HepG2 (cell line): Measurements from ENCODE around the gene ZNF343. TPM values are rescaled to one million over a fixed set of nuclear protein-coding genes. Genes with fewer than 3 reads are reported as not detected.

Experiments
- ATAC-seq: fragments of 200-7000 bp; cut with Tn5 transposase; 3 replicates; pipeline ENCODE4 v1.9.1; 2020; ENCODE audit warnings: mild to moderate bottlenecking, moderate library complexity
- BruUV-seq: library from RNA; stranded (reverse); fragments of 400-500 nt; replicated peaks from 2 replicates; lab custom pipeline; 2021; lab: Mats Ljungman, UMichigan
- CTCF ChIA-PET: fragments of 300-600 bp; formaldehyde crosslinking; extraction: SDS; loops from one replicate; lab custom pipeline; 2021; ENCODE audit warnings: low total read pairs, inconsistent platforms, low intra/inter-chr PET ratio; lab: Yijun Ruan, JAX
- POLR2A ChIA-PET: fragments of 350-600 bp; sonication (Branson Sonifier 250); formaldehyde crosslinking; loops from one replicate; lab custom pipeline; 2020; ENCODE audit warnings: antibody characterized with exemption, inconsistent platforms; lab: Yijun Ruan, JAX
- DNase-seq: peaks from one replicate; pipeline ENCODE4 v3.0.0-alpha.2; 2015; ENCODE audit warnings: low spot score
- FAIRE-seq: peaks from 3 replicates; lab custom pipeline; 2011; peaks lifted over from hg19 to GRCh38; lab: Jason Lieb, UNC
- H2AFZ ChIP-seq: one replicate; pipeline ENCODE4 v1.6.1; 2011; ENCODE audit warnings: low read length, inconsistent platforms
- H3K27ac ChIP-seq: fragments of 300-600 bp; 3 replicates; pipeline ENCODE4 v1.8.0; 2011; ENCODE audit warnings: mixed run types, mild to moderate bottlenecking, mixed read lengths, low read length, inconsistent platforms; ENCODE audit not compliant: insufficient read depth; ENCODE audit errors: extremely low read length
- H3K27me3 ChIP-seq, 2 experiments: fragments of 200-600 bp in 1 of 2; 2 replicates in 1 of 2; 3 replicates in 1 of 2; pipeline versions ENCODE4 v1.6.0 to v1.8.0; 2011; ENCODE audit warnings: low read length in 2 of 2, mild to moderate bottlenecking in 2 of 2, moderate library complexity in 2 of 2, inconsistent platforms in 1 of 2; ENCODE audit not compliant: insufficient read depth in 2 of 2, control insufficient read depth in 1 of 2
- H3K36me3 ChIP-seq, 2 experiments: fragments of 200-600 bp in 1 of 2; replicated peaks in 1 of 2; 2 replicates in 1 of 2; 3 replicates in 1 of 2; pipeline versions ENCODE4 v1.5.1 to v1.8.0; 2011; ENCODE audit warnings: low read length in 2 of 2, inconsistent platforms in 1 of 2; ENCODE audit not compliant: insufficient read depth in 2 of 2, control insufficient read depth in 1 of 2
- H3K4me1 ChIP-seq: 2 replicates; pipeline ENCODE4 v1.5.1; 2012; ENCODE audit warnings: low read length, inconsistent platforms; ENCODE audit not compliant: insufficient read depth
- H3K4me2 ChIP-seq: 2 replicates; pipeline ENCODE4 v1.6.0; 2011; ENCODE audit warnings: low read depth, low read length, inconsistent platforms
- H3K4me3 ChIP-seq, 3 experiments: fragments of 200-600 bp in 1 of 3; sonication (generic), shearing (Covaris generic) in 1 of 3; replicated peaks in 1 of 3; 2 replicates each; pipeline ENCODE4 v1.5.1; 2011 to 2016; ENCODE audit warnings: low read length in 3 of 3, inconsistent platforms in 2 of 3, low read depth in 2 of 3, mild to moderate bottlenecking in 2 of 3, control low read depth in 1 of 3, mixed read lengths in 1 of 3; ENCODE audit not compliant: insufficient read depth in 1 of 3
- H3K79me2 ChIP-seq: one replicate; pipeline ENCODE4 v1.6.1; 2011; ENCODE audit warnings: low read length, inconsistent platforms; ENCODE audit not compliant: insufficient read depth
- H3K9ac ChIP-seq: 2 replicates; pipeline ENCODE4 v1.6.0; 2011; ENCODE audit warnings: mild to moderate bottlenecking, low read depth, low read length, inconsistent platforms; ENCODE audit not compliant: insufficient read depth
- H3K9me3 ChIP-seq: 2 replicates; pipeline ENCODE4 v1.5.1; 2012; ENCODE audit warnings: mild to moderate bottlenecking, low read length
- H4K20me1 ChIP-seq: 2 replicates; pipeline ENCODE4 v1.6.0; 2011; ENCODE audit warnings: inconsistent platforms, mild to moderate bottlenecking, low read length, moderate library complexity; ENCODE audit not compliant: insufficient read depth
- ASH2L ChIP-seq: fragments of 300-600, 200-600 bp; sonication (generic); IDR thresholded peaks from 2 replicates; pipeline ENCODE4 v1.7.0; 2017; ENCODE audit warnings: low read depth, mild to moderate bottlenecking, moderate library complexity, mixed read lengths, low read length; ENCODE audit not compliant: insufficient read length
- ATF7 ChIP-seq, 2 experiments: fragments of 450-650 bp in 1 of 2; sonication (generic) in 1 of 2; formaldehyde crosslinking in 1 of 2; IDR thresholded peaks; 2 replicates each; pipeline versions ENCODE4 v1.4.0 to v1.6.1; 2016 to 2020; ENCODE audit warnings: antibody characterized with exemption in 1 of 2, mild to moderate bottlenecking in 1 of 2, missing genetic modification reagents in 1 of 2
- CREB1 ChIP-seq, 2 experiments: fragments of 450-650 bp in 1 of 2; IDR thresholded peaks; 2 replicates each; pipeline ENCODE4 v1.6.1; 2016 to 2017; ENCODE audit warnings: control low read depth in 1 of 2, mild to moderate bottlenecking in 1 of 2, missing compliant biosample characterization in 1 of 2, missing genetic modification characterization in 1 of 2
- ELF4 ChIP-seq: sonication (generic); formaldehyde crosslinking; IDR thresholded peaks from 2 replicates; pipeline ENCODE4 v1.5.0; 2020; ENCODE audit warnings: missing genetic modification reagents, mild to moderate bottlenecking, moderate library complexity, borderline replicate concordance
- IKZF1 ChIP-seq: fragments of 450-650 bp; IDR thresholded peaks from 2 replicates; pipeline ENCODE4 v1.7.1; 2016
- NFE2L2 ChIP-seq: fragments of 150-350 bp; IDR thresholded peaks from 2 replicates; pipeline ENCODE4 v1.6.1; 2014; ENCODE audit warnings: low read length
- NR2F6 ChIP-seq, 2 experiments: IDR thresholded peaks; 2 replicates each; pipeline ENCODE4 v1.6.1; 2016; ENCODE audit warnings: antibody characterized with exemption in 1 of 2, mild to moderate bottlenecking in 1 of 2
- REL ChIP-seq: sonication (generic); formaldehyde crosslinking; conservative IDR thresholded peaks from 2 replicates; pipeline ENCODE4 v1.8.0; 2022; ENCODE audit warnings: mild to moderate bottlenecking, missing genetic modification reagents, moderate library complexity
- SRSF9 ChIP-seq: fragments of 200-400 bp; formaldehyde crosslinking; IDR thresholded peaks from 2 replicates; pipeline ENCODE4 v1.6.1; 2018; ENCODE audit warnings: borderline replicate concordance, mild to moderate bottlenecking, low read depth, low read length; ENCODE audit not compliant: insufficient read depth, poor library complexity, severe bottlenecking
- TCF7L2 ChIP-seq: IDR thresholded peaks from 2 replicates; pipeline ENCODE4 v1.6.1; 2011; ENCODE audit warnings: mild to moderate bottlenecking, low read depth, low read length, moderate library complexity
- ZNF10 ChIP-seq: sonication (generic); formaldehyde crosslinking; IDR thresholded peaks from 2 replicates; pipeline ENCODE4 v1.4.0; 2020; ENCODE audit warnings: mild to moderate bottlenecking, low read depth, missing genetic modification reagents, borderline replicate concordance
- ZNF556 ChIP-seq: sonication (generic); formaldehyde crosslinking; IDR thresholded peaks from 2 replicates; pipeline ENCODE4 v1.4.0; 2020; ENCODE audit warnings: mild to moderate bottlenecking, missing genetic modification reagents, borderline replicate concordance
- WGBS: methylation state at CpG from one replicate; pipeline ENCODE4 v1.1.6; 2017; ENCODE audit warnings: low lambda C conversion rate; 5-methylcytosine and 5-hydroxymethylcytosine counted together
- in situ Hi-C: cut with HindIII; loops from 2 replicates; pipeline ENCODE4 v1.10.0; 2017; ENCODE audit warnings: low pct_unique_long_range_greater_than_20kb; ENCODE audit not compliant: extremely low pct_ligation_motif_present
- intact Hi-C: fragments of 100-400 bp; cut with micrococcal nuclease; formaldehyde crosslinking; loops from one replicate; pipeline ENCODE4 v1.10.0; 2022; ENCODE audit not compliant: unreplicated experiment
- polyA plus RNA-seq, 8 experiments: library from polyadenylated mRNA; depleted of rRNA in 3 of 8; stranded (reverse) in 7 of 8; unstranded in 1 of 8; fragments of >200 nt; fragmentation: Illumina TruSeq in 4 of 8; extraction: Trizol in 4 of 8; gene quantifications; 2 replicates each; pipeline versions ENCODE4 v1.2.1 to v1.2.3, GENCODE V29; 2011 to 2016; ENCODE audit warnings: low read depth in 4 of 8, missing spikeins in 1 of 8, mixed read lengths in 1 of 8; ENCODE audit not compliant: insufficient read depth in 1 of 8
- total RNA-seq, 5 experiments: library from RNA; depleted of rRNA; stranded (reverse); fragments of >200 nt; fragmentation: Illumina TruSeq; extraction: Trizol; gene quantifications; 2 replicates each; pipeline ENCODE4 v1.2.3, GENCODE V29; 2016; ENCODE audit warnings: low read depth in 1 of 5
- TF ChIP-seq, protein P1 (sequence below): sonication (generic); formaldehyde crosslinking; IDR thresholded peaks from 2 replicates; pipeline ENCODE4 v1.8.1; 2023; ENCODE audit warnings: mild to moderate bottlenecking, inconsistent platforms, moderate library complexity, missing genetic modification reagents, borderline replicate concordance
- TF ChIP-seq, protein P2 (sequence below): sonication (generic); formaldehyde crosslinking; IDR thresholded peaks from 2 replicates; pipeline ENCODE4 v1.5.0; 2020; ENCODE audit warnings: missing genetic modification reagents
- TF ChIP-seq, protein P3 (sequence below): sonication (generic); formaldehyde crosslinking; IDR thresholded peaks from 2 replicates; pipeline ENCODE4 v1.5.1; 2020; ENCODE audit warnings: missing genetic modification reagents, mild to moderate bottlenecking, borderline replicate concordance
- TF ChIP-seq, protein P4 (sequence below): sonication (generic); formaldehyde crosslinking; IDR thresholded peaks from 2 replicates; pipeline ENCODE4 v1.5.0; 2020; ENCODE audit warnings: mild to moderate bottlenecking, missing genetic modification reagents, moderate library complexity

Gene ZNF343
- total and polyA plus RNA-seq, 2 of the 13 experiments (the other 11 are each of a cell fraction or from before 2014, with no cell fraction given) = 16.4 to 22.1 TPM

DNA sequence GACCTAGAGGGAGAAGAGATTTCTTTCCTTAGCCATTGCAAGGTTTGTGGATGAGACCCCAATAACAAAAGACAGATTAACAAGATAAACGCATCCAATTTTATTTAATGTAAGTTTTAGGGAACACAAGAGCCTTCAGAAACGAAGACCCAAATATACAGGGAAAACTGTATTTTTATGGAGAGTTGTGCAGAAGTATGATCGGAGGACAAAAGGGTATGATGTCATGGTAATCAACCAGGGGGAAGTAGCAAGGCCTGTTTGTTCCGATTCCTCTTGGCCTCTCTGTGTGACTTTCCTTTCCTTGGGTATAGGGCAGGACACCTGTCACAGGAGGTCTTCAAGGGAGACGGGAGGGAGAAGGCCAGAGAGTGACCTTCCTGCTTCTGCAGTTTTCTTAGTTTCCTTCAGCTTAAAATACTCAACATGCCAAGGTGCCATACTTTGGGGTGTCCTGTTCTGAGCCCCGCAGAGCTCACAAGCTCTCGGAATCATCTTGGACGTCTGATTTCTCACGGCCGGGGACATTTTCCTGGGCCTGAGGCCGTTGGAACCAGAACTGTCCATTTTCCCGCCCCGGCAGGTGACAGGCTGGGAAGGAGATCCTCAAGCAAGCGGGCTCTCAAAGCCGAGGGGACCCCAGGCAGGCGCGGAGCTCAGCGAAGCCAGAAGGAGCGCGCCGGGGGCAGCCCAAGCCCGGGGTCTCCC, 49.3 kb upstream of the ZNF343 start (continued):
- TF ChIP-seq ATF7 (IDR thresholded peaks at IDR 0.05) (peak; percentile 91), ATF7 (CRISPR knock-in tag; IDR thresholded peaks at IDR 0.05) (no peak), ELF4 (CRISPR knock-in tag) (no peak), REL (CRISPR knock-in tag) (no peak), ZNF10 (CRISPR knock-in tag) (no peak), CREB1 (IDR thresholded peaks at IDR 0.05) (0 out of 2 replicates have a peak, but pooled peaks have one; percentile 15), CREB1 (CRISPR knock-in tag; IDR thresholded peaks at IDR 0.05) (no peak), NFE2L2 (no peak), ZNF556 (CRISPR knock-in tag) (no peak)
- TF ChIP-seq, protein P1, sequence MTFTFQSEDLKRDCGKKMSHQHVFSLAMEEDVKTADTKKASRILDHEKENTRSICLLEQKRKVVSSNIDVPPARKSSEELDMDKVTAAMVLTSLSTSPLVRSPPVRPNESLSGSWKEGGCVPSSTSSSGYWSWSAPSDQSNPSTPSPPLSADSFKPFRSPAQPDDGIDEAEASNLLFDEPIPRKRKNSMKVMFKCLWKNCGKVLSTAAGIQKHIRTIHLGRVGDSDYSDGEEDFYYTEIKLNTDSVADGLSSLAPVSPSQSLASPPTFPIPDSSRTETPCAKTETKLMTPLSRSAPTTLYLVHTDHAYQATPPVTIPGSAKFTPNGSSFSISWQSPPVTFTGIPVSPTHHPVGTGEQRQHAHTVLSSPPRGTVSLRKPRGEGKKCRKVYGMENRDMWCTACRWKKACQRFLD (CRISPR knock-in tag) = no peak

DNA sequence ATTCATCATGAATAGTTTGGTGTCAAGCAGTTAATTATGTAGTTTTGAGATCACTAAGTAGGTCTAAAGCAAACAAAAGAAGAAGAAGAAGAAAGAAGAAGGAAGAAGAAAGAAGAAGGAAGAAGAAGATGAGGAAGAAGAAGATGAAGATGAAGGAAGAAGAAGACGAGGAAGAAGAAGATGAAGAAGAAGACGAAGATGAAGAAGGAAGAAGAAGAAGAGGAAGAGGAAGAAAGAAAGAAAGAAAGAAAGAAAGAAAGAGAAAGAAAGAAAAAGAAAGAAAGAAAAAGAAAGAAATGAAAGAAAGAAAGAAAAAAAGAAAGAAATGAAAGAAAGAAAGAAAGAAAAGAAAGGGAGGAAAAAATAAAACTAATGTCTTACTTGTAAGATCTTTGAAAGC, 36.9 kb upstream of the ZNF343 start:
- in situ Hi-C loops (no loop called here), intact Hi-C loops (no loop called here)
- no peaks in the 10 kb centered on the region for H3K4me1 ChIP-seq
- 1% methylated on average over 2 of the region's 2 CpGs for WGBS
- no peak overlapping the region for H3K4me3 ChIP-seq
- ChIA-PET CTCF (no interaction called here), POLR2A (no interaction called here)
- TF ChIP-seq NR2F6 (IDR thresholded peaks at IDR 0.05) (no peak), NR2F6 (CRISPR knock-in tag; IDR thresholded peaks at IDR 0.05) (no peak), SRSF9 (peak; percentile 50), ASH2L (no peak), TCF7L2 (no peak), IKZF1 (0 out of 2 replicates have a peak, but pooled peaks have one; percentile 37)
- TF ChIP-seq, protein P2, sequence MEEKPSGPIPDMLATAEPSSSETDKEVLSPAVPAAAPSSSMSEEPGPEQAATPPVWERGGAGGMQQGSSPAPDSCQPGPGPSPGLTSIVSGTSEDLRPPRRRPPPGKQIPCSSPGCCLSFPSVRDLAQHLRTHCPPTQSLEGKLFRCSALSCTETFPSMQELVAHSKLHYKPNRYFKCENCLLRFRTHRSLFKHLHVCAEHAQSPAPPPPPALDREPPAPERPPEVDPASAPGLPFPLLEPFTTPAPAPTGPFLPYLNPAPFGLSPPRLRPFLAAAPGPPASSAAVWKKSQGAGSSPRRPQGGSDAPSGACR (CRISPR knock-in tag) = no peak
- TF ChIP-seq, protein P3, sequence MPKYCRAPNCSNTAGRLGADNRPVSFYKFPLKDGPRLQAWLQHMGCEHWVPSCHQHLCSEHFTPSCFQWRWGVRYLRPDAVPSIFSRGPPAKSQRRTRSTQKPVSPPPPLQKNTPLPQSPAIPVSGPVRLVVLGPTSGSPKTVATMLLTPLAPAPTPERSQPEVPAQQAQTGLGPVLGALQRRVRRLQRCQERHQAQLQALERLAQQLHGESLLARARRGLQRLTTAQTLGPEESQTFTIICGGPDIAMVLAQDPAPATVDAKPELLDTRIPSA (CRISPR knock-in tag) = no peak
- TF ChIP-seq, protein P4, sequence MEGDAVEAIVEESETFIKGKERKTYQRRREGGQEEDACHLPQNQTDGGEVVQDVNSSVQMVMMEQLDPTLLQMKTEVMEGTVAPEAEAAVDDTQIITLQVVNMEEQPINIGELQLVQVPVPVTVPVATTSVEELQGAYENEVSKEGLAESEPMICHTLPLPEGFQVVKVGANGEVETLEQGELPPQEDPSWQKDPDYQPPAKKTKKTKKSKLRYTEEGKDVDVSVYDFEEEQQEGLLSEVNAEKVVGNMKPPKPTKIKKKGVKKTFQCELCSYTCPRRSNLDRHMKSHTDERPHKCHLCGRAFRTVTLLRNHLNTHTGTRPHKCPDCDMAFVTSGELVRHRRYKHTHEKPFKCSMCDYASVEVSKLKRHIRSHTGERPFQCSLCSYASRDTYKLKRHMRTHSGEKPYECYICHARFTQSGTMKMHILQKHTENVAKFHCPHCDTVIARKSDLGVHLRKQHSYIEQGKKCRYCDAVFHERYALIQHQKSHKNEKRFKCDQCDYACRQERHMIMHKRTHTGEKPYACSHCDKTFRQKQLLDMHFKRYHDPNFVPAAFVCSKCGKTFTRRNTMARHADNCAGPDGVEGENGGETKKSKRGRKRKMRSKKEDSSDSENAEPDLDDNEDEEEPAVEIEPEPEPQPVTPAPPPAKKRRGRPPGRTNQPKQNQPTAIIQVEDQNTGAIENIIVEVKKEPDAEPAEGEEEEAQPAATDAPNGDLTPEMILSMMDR (CRISPR knock-in tag) = no peak
- H3K79me2 ChIP-seq = no peaks in the 10 kb centered on the region
- DNase-seq (no peak), FAIRE-seq (no peak), ATAC-seq (no peak)
- H3K36me3 ChIP-seq = no peaks in the 10 kb centered on the region
- peaks cover 3 to 12% of the 10 kb centered on the region in 2 experiments; a peak in 3 of 5 replicates for H3K27me3 ChIP-seq
- H3K9me3 ChIP-seq = no peaks in the 10 kb centered on the region
- no peak overlapping the region for H3K4me2 ChIP-seq
- H4K20me1 ChIP-seq = no peaks in the 10 kb centered on the region
- no peak overlapping the region for H3K27ac ChIP-seq
- H2AFZ ChIP-seq = no peak overlapping the region
- no TSS peak for BruUV-seq
- H3K9ac ChIP-seq = no peak overlapping the region
